Mucosa of rectum (tissue), 2 donors: Measurements from ENCODE around the gene USP12.

Experiments
- H3K27ac ChIP-seq, 2 donors: one replicate each; pipeline ENCODE4 v1.7.0; 2013; ENCODE audit warnings: inconsistent platforms in 2 of 2, low read depth in 2 of 2, low read length in 2 of 2
- H3K27me3 ChIP-seq, 2 donors: one replicate each; pipeline ENCODE4 v1.7.0; 2013; ENCODE audit warnings: low read length in 2 of 2; ENCODE audit not compliant: control insufficient read depth in 2 of 2, insufficient read depth in 2 of 2
- H3K36me3 ChIP-seq, 2 donors: one replicate each; pipeline ENCODE4 v1.7.0; 2013; ENCODE audit warnings: low read length in 2 of 2; ENCODE audit not compliant: control insufficient read depth in 2 of 2, insufficient read depth in 2 of 2
- H3K4me1 ChIP-seq, 2 donors: one replicate each; pipeline ENCODE4 v1.7.0; 2013; ENCODE audit warnings: low read length in 2 of 2, mild to moderate bottlenecking in 1 of 2; ENCODE audit not compliant: control insufficient read depth in 2 of 2, insufficient read depth in 2 of 2
- H3K4me3 ChIP-seq, 2 donors: one replicate each; pipeline ENCODE4 v1.7.0; 2013; ENCODE audit warnings: low read length in 2 of 2
- H3K9ac ChIP-seq, 2 donors: one replicate each; pipeline ENCODE4 v1.7.0; 2013; ENCODE audit warnings: low read length in 2 of 2, low read depth in 1 of 2, mild to moderate bottlenecking in 1 of 2
- H3K9me3 ChIP-seq, 2 donors: one replicate each; pipeline ENCODE4 v1.7.0; 2013; ENCODE audit warnings: low read length in 2 of 2; ENCODE audit not compliant: control insufficient read depth in 2 of 2
- donor health status: healthy.
- donor health status: Normal muscosa, but diverticular disease.

USP12 gene

DNA sequence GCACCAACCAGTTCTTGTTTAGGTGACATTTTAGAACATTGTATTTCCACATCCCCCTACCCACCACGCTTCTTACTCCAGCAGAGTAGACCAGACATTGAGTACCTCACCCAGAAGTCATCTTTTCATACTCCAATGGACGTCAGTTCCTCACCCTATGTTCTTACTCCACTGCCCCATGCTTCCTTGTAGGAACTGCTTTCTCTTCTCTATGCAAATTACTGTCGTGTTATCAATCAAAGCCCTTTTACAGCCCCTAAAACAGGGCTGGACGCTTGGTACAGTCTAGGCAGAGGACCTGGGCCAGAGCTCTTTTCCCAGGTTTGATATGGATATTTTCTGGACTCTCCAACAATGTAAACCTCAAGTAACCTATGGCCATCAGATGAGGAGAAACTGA, 58.2 kb downstream of the USP12 start:
- Histone ChIP-seq H3K36me3 (peaks cover 2 to 4% of the 10 kb centered on the region in 2 donors), H3K4me3 (no peak overlapping the region), H3K9me3 (no peaks in the 10 kb centered on the region), H3K27me3 (no peaks in the 10 kb centered on the region), H3K27ac (no peak overlapping the region), H3K4me1 (peaks cover 3 to 5% of the 10 kb centered on the region in 2 donors), H3K9ac (no peak overlapping the region)

DNA sequence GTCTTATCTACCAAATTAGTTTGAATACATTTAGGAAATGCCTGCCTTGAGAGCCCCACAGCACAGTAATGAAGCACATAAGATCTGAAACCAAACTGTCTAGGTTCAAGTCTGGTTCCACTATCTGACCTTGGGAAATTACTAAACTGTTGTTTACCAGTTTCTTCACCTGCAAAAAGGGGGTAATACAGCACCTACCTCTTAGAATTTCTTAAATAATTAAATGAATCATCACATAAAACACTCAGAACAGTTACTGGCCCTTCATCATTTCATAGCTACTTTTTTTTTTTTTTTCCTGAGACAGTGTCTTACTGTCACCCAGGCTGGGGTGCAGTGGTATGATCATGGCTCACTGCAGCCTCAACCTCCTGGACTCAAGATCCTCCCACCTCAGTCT, 59.6 kb downstream of the USP12 start:
- Histone ChIP-seq H3K4me3 (no peak overlapping the region), H3K27me3 (no peaks in the 10 kb centered on the region), H3K36me3 (peaks cover 2 to 4% of the 10 kb centered on the region in 2 donors), H3K4me1 (peaks cover 0 to 3% of the 10 kb centered on the region in 2 donors), H3K9ac (no peak overlapping the region), H3K27ac (no peak overlapping the region), H3K9me3 (no peaks in the 10 kb centered on the region)

DNA sequence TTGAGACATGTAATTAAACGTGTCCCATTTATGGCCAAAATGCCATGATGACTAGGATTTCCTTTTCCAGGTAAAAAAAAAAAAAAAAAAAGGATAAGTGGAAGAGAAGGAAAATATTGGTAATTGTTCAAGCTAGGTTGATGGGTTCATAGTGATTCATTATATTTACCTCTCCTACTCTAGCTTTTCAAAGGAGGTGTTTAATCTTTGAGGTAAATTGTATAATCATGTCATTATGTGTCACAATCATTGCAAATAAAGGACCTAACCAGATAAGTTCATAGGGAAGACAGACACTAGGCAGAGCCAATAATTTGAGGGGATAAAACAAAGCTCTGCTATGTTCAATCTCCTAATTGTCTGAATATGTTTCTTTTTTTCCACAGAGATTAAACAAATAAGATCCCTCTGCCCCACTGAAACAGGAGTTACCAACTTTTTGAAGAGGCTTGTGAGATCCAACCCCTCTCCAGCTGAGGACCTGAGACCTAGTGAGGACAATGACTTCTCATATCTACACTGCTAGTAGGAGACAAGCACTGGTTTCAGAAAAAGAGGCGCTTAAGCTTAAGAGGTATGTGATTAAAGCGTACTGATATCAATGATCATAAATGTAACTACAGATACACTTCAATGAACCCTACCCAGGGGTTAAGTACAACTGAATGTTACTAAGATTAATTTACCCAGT, 61.4 kb downstream of the USP12 start:
- Histone ChIP-seq H3K27ac (no peak overlapping the region), H3K9ac (no peak overlapping the region), H3K4me3 (no peak overlapping the region), H3K27me3 (no peaks in the 10 kb centered on the region), H3K9me3 (no peaks in the 10 kb centered on the region), H3K4me1 (peaks cover 0 to 3% of the 10 kb centered on the region in 2 donors), H3K36me3 (peaks cover 4% of the 10 kb centered on the region in 2 donors)

DNA sequence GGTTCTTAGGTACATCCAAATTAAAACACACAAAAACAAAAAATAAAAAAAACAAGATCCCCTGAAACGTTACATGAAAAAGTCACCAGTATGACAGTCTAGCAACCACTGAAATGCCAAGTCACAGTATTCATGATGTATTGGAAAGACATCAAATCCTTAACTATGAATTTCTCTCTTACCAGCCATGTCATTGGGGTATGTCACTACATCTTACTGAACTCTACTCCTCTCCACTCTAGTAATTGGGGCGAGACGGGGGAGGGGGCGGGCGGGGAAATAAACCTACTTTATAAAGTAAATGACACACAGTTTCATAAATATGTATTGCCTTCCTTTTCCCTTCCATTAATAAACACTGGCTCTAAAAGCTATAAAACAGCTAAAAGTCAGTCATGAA, 65.5 kb downstream of the USP12 start:
- Histone ChIP-seq H3K4me1 (no peaks in the 10 kb centered on the region), H3K4me3 (no peak overlapping the region), H3K9me3 (no peaks in the 10 kb centered on the region), H3K27me3 (no peaks in the 10 kb centered on the region), H3K9ac (no peak overlapping the region), H3K36me3 (peaks cover 10 to 16% of the 10 kb centered on the region in 2 donors), H3K27ac (no peak overlapping the region)

DNA sequence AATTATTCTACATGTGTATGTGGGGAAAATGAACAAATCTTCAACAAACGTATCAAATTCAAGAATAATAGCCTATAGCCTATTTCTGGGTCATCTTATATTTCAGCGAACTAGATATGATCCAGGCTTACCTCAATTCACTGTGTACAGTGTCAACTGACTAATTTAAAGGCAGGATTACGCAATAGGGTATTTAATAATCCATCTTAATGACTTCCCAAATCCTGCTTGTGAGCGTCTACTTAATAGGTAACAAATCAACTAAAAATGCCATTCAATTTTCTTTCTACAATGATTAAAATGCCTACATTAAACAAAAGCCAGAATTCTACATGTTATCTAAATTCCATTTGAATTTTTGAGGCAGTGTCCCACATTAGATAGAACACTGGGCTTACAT, 67.0 kb downstream of the USP12 start:
- no peak overlapping the region for H3K9ac ChIP-seq
- H3K27me3 ChIP-seq = no peaks in the 10 kb centered on the region
- no peaks in the 10 kb centered on the region for H3K9me3 ChIP-seq
- H3K27ac ChIP-seq = no peak overlapping the region
- no peak overlapping the region for H3K4me3 ChIP-seq
- H3K4me1 ChIP-seq = no peaks in the 10 kb centered on the region
- H3K36me3 ChIP-seq = peaks cover 10 to 21% of the 10 kb centered on the region in 2 donors

DNA sequence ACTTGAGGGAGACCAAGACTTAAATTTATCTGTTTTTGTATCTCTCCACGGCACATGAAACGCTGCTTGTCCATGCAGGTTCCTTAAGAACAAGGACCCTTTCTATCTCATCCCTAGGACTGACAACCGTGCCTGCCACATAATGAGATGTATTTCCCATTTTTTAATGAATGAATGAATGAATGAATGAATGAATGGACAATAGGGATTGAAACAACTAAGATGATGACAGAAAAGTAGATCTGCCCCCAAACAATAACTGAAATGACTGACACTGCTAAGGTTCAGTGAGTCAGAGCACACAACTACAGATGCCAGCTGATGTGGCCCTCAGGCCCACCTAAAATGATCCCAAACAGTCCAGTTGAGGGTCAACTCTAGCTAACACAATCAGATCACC, 69.8 kb downstream of the USP12 start:
- no peaks in the 10 kb centered on the region for H3K9me3 ChIP-seq
- no peak overlapping the region for H3K9ac ChIP-seq
- no peak overlapping the region for H3K27ac ChIP-seq
- no peaks in the 10 kb centered on the region for H3K4me1 ChIP-seq
- peaks cover 12 to 21% of the 10 kb centered on the region in 2 donors for H3K36me3 ChIP-seq
- H3K27me3 ChIP-seq = no peaks in the 10 kb centered on the region
- H3K4me3 ChIP-seq = no peak overlapping the region

DNA sequence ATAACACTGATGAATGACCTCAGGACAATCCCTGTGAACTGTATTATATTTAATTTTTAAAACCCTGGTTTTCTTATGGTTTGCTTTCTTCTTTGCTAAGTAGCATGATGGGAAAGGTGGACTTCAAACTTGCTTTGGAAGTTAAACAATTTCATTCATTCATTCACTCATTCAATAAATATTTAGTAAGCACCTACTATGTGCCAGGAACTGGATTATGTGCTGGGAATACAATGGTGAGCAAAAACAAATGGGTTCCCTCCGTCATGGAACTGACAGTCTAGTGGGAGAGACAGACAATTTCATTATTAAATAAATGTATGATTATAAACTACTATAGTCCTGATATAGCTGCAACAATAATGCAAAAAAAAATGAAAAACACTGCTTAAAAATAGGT, 70.3 kb downstream of the USP12 start:
- H3K4me3 ChIP-seq = no peak overlapping the region
- no peak overlapping the region for H3K9ac ChIP-seq
- no peaks in the 10 kb centered on the region for H3K4me1 ChIP-seq
- peaks cover 12 to 21% of the 10 kb centered on the region in 2 donors for H3K36me3 ChIP-seq
- no peak overlapping the region for H3K27ac ChIP-seq
- H3K9me3 ChIP-seq = no peaks in the 10 kb centered on the region
- no peaks in the 10 kb centered on the region for H3K27me3 ChIP-seq

DNA sequence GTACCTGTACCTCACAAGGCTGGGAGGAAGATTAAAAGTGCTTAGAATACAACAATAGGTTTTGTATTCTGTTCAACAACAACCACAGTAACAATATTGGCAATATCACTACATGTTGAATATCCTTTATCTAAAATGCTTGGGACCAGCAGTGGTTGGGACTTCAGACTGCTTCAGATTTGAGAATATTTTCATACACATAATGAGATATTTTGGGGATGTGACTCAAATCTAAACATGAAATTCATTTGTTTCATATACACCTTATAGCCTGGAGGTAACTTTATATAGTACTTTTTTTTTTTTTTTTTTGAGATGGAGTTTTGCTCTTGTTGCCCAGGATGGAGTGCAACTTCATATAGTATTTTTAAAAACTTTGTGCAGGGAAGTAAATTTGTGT, 73.9 kb downstream of the USP12 start:
- peaks cover 18 to 31% of the 10 kb centered on the region in 2 donors for H3K36me3 ChIP-seq
- no peaks in the 10 kb centered on the region for H3K4me1 ChIP-seq
- no peak overlapping the region for H3K27ac ChIP-seq
- H3K27me3 ChIP-seq = no peaks in the 10 kb centered on the region
- no peaks in the 10 kb centered on the region for H3K9me3 ChIP-seq
- H3K4me3 ChIP-seq = no peak overlapping the region
- no peak overlapping the region for H3K9ac ChIP-seq

DNA sequence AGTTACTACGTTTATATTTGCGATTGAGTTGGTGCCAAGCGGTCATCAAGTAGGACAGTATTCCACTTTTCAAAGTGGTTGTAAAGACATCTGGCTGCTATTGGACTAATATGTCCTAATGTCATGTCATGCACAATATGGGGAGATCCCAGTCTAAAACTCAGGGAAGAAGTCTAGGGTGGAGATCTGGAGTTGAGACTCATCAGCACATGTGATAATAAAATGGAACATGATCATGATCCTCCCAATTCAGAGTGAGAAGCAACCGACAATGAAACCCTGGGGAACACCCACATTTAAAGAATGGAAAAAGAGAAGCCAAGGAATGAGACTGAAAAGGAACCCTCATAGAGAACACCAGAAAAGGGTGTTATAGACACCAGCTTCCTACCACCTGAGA, 80.2 kb downstream of the USP12 start:
- no peak overlapping the region for H3K27ac ChIP-seq
- no peaks in the 10 kb centered on the region for H3K9me3 ChIP-seq
- H3K36me3 ChIP-seq = peaks cover 32 to 40% of the 10 kb centered on the region in 2 donors
- H3K27me3 ChIP-seq = no peaks in the 10 kb centered on the region
- H3K9ac ChIP-seq = no peak overlapping the region
- H3K4me3 ChIP-seq = no peak overlapping the region
- no peaks in the 10 kb centered on the region for H3K4me1 ChIP-seq

DNA sequence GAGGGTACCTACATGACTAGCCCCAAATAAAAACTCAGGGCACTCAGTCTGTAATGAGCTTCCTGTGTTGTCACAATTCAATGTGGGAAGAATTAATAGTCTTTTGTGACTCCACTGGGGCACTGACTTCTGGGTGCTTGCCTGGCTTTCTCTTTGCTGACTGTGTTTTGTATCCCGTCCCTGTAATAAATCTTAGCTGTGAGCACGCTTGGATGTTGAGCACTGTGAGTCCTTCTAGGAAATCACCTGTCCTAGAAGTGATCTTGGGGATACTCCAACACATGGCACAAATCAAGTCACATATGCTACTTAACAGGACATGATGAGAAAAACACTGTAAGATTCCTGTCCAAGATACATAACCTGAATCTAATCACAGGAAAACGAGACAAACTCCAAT, 83.0 kb downstream of the USP12 start:
- Histone ChIP-seq H3K36me3 (peaks cover 22 to 34% of the 10 kb centered on the region in 2 donors), H3K4me1 (no peaks in the 10 kb centered on the region), H3K9me3 (no peaks in the 10 kb centered on the region), H3K27ac (no peak overlapping the region), H3K9ac (no peak overlapping the region), H3K4me3 (no peak overlapping the region), H3K27me3 (no peaks in the 10 kb centered on the region)
